ENCODE data around the gene UTP4.

Gene UTP4

GRCh38 chr16:69132424-69133252, at the start of gene UTP4, which contains the start of gene CHTF8:
UTP4 (plus strand) TSS chr16:69132649; CDS start chr16:69133460, 811 bp downstream.
CHTF8 (minus strand) TSS chr16:69132588; CDS start chr16:69121458, 11,130 bp downstream.
- FAIRE-seq (peak; percentile 86), DNase-seq (ENCODE audit: insufficient read length, low spot score) (peak; percentile 84)

- FAIRE-seq, result no peak
- no peak for DNase-seq (ENCODE audit: insufficient read length, low spot score)
Measured at GRCh38 chr16:69083306-69083941, 49.0 kb upstream of the UTP4 start.

GRCh38 chr16:69084289-69084688, 48.2 kb upstream of the UTP4 start:
- no peak for FAIRE-seq
- DNase-seq (ENCODE audit: insufficient read length, low spot score), result no peak

- no peak for FAIRE-seq
Measured at GRCh38 chr16:69085032-69085695, 47.3 kb upstream of the UTP4 start.

GRCh38 chr16:69087161-69087581, 45.3 kb upstream of the UTP4 start:
- no peak for FAIRE-seq
- no peak for DNase-seq (ENCODE audit: insufficient read length, low spot score)

More at GRCh38 chr16:69085032-69085695, 47.3 kb upstream of the UTP4 start:
- no peak for DNase-seq (ENCODE audit: insufficient read length, low spot score)

- no peak for FAIRE-seq
Measured at GRCh38 chr16:69088684-69089083, 43.8 kb upstream of the UTP4 start.

GRCh38 chr16:69089091-69089910, 43.1 kb upstream of the UTP4 start:
- DNase-seq (ENCODE audit: insufficient read length, low spot score) (no peak), FAIRE-seq (no peak)

More at GRCh38 chr16:69088684-69089083, 43.8 kb upstream of the UTP4 start:
- DNase-seq (ENCODE audit: insufficient read length, low spot score), result no peak

- no peak for FAIRE-seq
- no peak for DNase-seq (ENCODE audit: insufficient read length, low spot score)
Measured at GRCh38 chr16:69093974-69094373, 38.5 kb upstream of the UTP4 start.

GRCh38 chr16:69094501-69094900, 37.9 kb upstream of the UTP4 start:
- DNase-seq (ENCODE audit: insufficient read length, low spot score) (no peak), FAIRE-seq (no peak)

GRCh38 chr16:69095193-69095592, 37.3 kb upstream of the UTP4 start:
- FAIRE-seq, result no peak
- no peak for DNase-seq (ENCODE audit: insufficient read length, low spot score)

- DNase-seq (ENCODE audit: insufficient read length, low spot score) (no peak), FAIRE-seq (no peak)
Measured at GRCh38 chr16:69100071-69100691, 32.3 kb upstream of the UTP4 start.

GRCh38 chr16:69105501-69106361, 26.7 kb upstream of the UTP4 start, which contains the start of gene HAS3:
HAS3 (plus strand) TSS chr16:69105653; CDS start chr16:69109396, 3,743 bp downstream.
- peak; percentile 79 for FAIRE-seq

GRCh38 chr16:69106491-69107315, 25.7 kb upstream of the UTP4 start:
- DNase-seq (ENCODE audit: insufficient read length, low spot score) (no peak), FAIRE-seq (no peak)

More at GRCh38 chr16:69105501-69106361, 26.7 kb upstream of the UTP4 start, which contains the start of gene HAS3:
- peak; percentile 66 for DNase-seq (ENCODE audit: insufficient read length, low spot score)

- DNase-seq (ENCODE audit: insufficient read length, low spot score) (no peak), FAIRE-seq (no peak)
Measured at GRCh38 chr16:69107316-69107962, 25.0 kb upstream of the UTP4 start.

GRCh38 chr16:69108064-69108904, 24.2 kb upstream of the UTP4 start:
- FAIRE-seq (no peak), DNase-seq (ENCODE audit: insufficient read length, low spot score) (no peak)

GRCh38 chr16:69108905-69109252, 23.6 kb upstream of the UTP4 start:
- FAIRE-seq, result no peak
- no peak for DNase-seq (ENCODE audit: insufficient read length, low spot score)
